Stimulated activated CD4-positive, alpha-beta T cell treated with anti-CD3 and anti-CD28 coated beads, Interleukin-4, amount 100 ng/mL, for 48 hours (primary cell): ENCODE results near the gene MROH2A.
"Not testable (repeated sequence)": the region's sequence is repeated elsewhere in the genome, so short reads cannot be mapped to it uniquely, and the experiment has no call there.

ENCODE experiments used
- DNase-seq, 2 donors: peaks; one replicate each; pipeline ENCODE4 v3.0.0-alpha.2; 2020; ENCODE audit warnings: low read depth in 2 of 2

MROH2A gene

GRCh38 chr2:233778030-233778429 lies at the start of gene MROH2A:
Gene MROH2A, plus strand, starts transcription at chr2:233778330. Its CDS starts 1,029 bp downstream, at chr2:233779359.
- DNase-seq = no peak

GRCh38 chr2:233728723-233729301 lies 49.3 kb upstream of the MROH2A start, which contains the start of gene UGT1A3:
Gene UGT1A3, plus strand, starts transcription at chr2:233729042. Its CDS starts 85 bp downstream, at chr2:233729127.
- no peak for DNase-seq

GRCh38 chr2:233736868-233737653 lies 41.1 kb upstream of the MROH2A start:
- not testable (repeated sequence) for DNase-seq

GRCh38 chr2:233740870-233741269 lies 37.3 kb upstream of the MROH2A start:
- no peak for DNase-seq

GRCh38 chr2:233743464-233744259 lies 34.5 kb upstream of the MROH2A start:
- DNase-seq = no peak

- DNase-seq = no peak
Measured at GRCh38 chr2:233745073-233745755, 32.9 kb upstream of the MROH2A start.

GRCh38 chr2:233745838-233746237 lies 32.3 kb upstream of the MROH2A start:
- not testable (repeated sequence) for DNase-seq

GRCh38 chr2:233746475-233747282 lies 31.5 kb upstream of the MROH2A start:
- no peak for DNase-seq

- no peak for DNase-seq
Measured at GRCh38 chr2:233747283-233747544, 30.9 kb upstream of the MROH2A start.

GRCh38 chr2:233750689-233751088 lies 27.4 kb upstream of the MROH2A start:
- DNase-seq = not testable (repeated sequence)

- DNase-seq = not testable (repeated sequence)
Measured at GRCh38 chr2:233751212-233752009, 26.7 kb upstream of the MROH2A start.

- no peak for DNase-seq
Measured at GRCh38 chr2:233754872-233755611, 23.1 kb upstream of the MROH2A start.

- DNase-seq = no peak
Measured at GRCh38 chr2:233756429-233757081, 21.6 kb upstream of the MROH2A start.

GRCh38 chr2:233758141-233758540 lies 20.0 kb upstream of the MROH2A start:
- no peak for DNase-seq

GRCh38 chr2:233758849-233759248 lies 19.3 kb upstream of the MROH2A start:
- no peak for DNase-seq

GRCh38 chr2:233760043-233760442 lies 18.1 kb upstream of the MROH2A start, which contains the start of gene UGT1A1:
Gene UGT1A1, plus strand, starts transcription at chr2:233760270. Its CDS starts 18 bp downstream, at chr2:233760288.
- no peak for DNase-seq

- DNase-seq = no peak
Measured at GRCh38 chr2:233761040-233761769, 16.9 kb upstream of the MROH2A start.

- DNase-seq = no peak
Measured at GRCh38 chr2:233764264-233764663, 13.9 kb upstream of the MROH2A start.
